HepG2 (cell line): ENCODE measurements around the gene ZSCAN20.

ENCODE experiments used
- GABPA ChIP-seq, 2 experiments: IDR thresholded peaks; 2 replicates each; pipeline ENCODE4 v1.6.1; 2011 to 2016; ENCODE audit warnings: low read depth in 2 of 2, low read length in 1 of 2, missing biosample characterization in 1 of 2, missing genetic modification characterization in 1 of 2
- STAG1 ChIP-seq: sonication (generic); formaldehyde crosslinking; IDR thresholded peaks from 2 replicates; pipeline ENCODE4 v1.4.0; 2020; ENCODE audit warnings: missing genetic modification reagents
- ZNF713 ChIP-seq: sonication (generic); formaldehyde crosslinking; IDR thresholded peaks from 2 replicates; pipeline ENCODE4 v1.4.0; 2020; ENCODE audit warnings: mild to moderate bottlenecking, missing genetic modification reagents
- TF ChIP-seq, protein P1 (sequence below): sonication (generic); formaldehyde crosslinking; IDR thresholded peaks from 2 replicates; pipeline ENCODE4 v1.4.0; 2020; ENCODE audit warnings: mild to moderate bottlenecking, missing genetic modification reagents
- TF ChIP-seq, protein P2 (sequence below): sonication (generic); formaldehyde crosslinking; IDR thresholded peaks from 2 replicates; pipeline ENCODE4 v1.4.0; 2020; ENCODE audit warnings: missing genetic modification reagents

DNA sequence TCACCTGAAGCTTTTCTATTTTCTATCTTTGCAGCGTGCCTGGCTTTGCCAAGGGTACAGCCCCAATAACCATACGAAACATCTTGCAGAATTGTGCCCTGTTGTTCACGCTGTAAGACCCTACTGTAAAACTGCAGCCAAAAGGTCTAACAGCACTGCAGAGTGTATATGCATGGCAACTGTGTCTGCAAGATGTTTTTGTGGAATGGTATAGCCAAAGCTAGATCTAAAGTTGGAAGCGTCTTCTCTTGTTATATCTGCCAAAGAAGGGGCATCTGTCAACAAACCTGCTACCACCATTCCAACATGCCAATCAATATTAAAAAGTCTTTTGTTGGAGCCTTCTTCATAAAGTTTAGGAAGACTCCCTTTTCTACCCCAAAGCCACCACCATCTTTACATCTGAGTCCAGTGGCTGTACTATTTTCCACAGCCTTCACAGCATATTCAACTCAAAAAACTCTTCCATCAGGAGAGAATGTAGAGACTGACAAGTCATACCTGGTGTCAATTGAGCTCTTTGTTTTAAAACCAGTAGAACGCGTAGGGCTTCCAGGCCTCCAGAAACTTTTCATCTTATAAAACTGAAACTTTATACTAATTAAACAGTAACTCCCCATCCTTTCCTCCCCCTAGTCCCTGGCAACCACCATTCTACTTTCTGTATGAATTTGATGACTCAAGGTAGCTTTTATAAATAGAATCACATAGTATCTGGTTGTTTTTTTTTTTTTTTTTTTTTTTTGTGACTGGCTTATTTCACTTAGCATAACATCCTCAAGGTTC is 40.0 kb downstream of the ZSCAN20 start:
- TF ChIP-seq, protein P1, sequence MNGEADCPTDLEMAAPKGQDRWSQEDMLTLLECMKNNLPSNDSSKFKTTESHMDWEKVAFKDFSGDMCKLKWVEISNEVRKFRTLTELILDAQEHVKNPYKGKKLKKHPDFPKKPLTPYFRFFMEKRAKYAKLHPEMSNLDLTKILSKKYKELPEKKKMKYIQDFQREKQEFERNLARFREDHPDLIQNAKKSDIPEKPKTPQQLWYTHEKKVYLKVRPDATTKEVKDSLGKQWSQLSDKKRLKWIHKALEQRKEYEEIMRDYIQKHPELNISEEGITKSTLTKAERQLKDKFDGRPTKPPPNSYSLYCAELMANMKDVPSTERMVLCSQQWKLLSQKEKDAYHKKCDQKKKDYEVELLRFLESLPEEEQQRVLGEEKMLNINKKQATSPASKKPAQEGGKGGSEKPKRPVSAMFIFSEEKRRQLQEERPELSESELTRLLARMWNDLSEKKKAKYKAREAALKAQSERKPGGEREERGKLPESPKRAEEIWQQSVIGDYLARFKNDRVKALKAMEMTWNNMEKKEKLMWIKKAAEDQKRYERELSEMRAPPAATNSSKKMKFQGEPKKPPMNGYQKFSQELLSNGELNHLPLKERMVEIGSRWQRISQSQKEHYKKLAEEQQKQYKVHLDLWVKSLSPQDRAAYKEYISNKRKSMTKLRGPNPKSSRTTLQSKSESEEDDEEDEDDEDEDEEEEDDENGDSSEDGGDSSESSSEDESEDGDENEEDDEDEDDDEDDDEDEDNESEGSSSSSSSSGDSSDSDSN = no peak
- TF ChIP-seq, protein P2, sequence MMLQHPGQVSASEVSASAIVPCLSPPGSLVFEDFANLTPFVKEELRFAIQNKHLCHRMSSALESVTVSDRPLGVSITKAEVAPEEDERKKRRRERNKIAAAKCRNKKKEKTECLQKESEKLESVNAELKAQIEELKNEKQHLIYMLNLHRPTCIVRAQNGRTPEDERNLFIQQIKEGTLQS (CRISPR knock-in tag) = no peak
- TF ChIP-seq GABPA (IDR thresholded peaks at IDR 0.05; ENCODE audit: low read depth, low read length) (no peak), GABPA (CRISPR knock-in tag; IDR thresholded peaks at IDR 0.05; ENCODE audit: low read depth) (no peak), ZNF713 (no peak), STAG1 (CRISPR knock-in tag) (no peak)
